Neuron (in vitro differentiated cells): ENCODE results near the gene CLIC5.

Experiments
- H2AFZ ChIP-seq: one replicate; pipeline ENCODE4 v1.6.1; 2013; ENCODE audit warnings: low read depth, mild to moderate bottlenecking, inconsistent platforms, low read length, moderate library complexity
- H3K27me3 ChIP-seq: one replicate; pipeline ENCODE4 v1.6.1; 2013; ENCODE audit warnings: low read length; ENCODE audit not compliant: insufficient read depth
- H3K36me3 ChIP-seq: one replicate; pipeline ENCODE4 v1.6.1; 2013; ENCODE audit warnings: low read length; ENCODE audit not compliant: insufficient read depth
- H3K4me1 ChIP-seq: one replicate; pipeline ENCODE4 v1.6.1; 2013; ENCODE audit warnings: low read length; ENCODE audit not compliant: insufficient read depth
- H3K4me3 ChIP-seq: 2 replicates; pipeline ENCODE4 v1.5.1; 2013; ENCODE audit warnings: mild to moderate bottlenecking, low read length, moderate library complexity
- H3K9me3 ChIP-seq: one replicate; pipeline ENCODE4 v1.6.1; 2013; ENCODE audit warnings: low read length

CLIC5 gene

GRCh38 chr6:45837541-45838200 is 178.0 kb downstream of the CLIC5 start:
- H3K27me3 ChIP-seq = no peaks in the 10 kb centered on the region
- no peaks in the 10 kb centered on the region for H3K4me1 ChIP-seq
- H3K4me3 ChIP-seq = no peak overlapping the region
- H3K36me3 ChIP-seq = no peaks in the 10 kb centered on the region
- H3K9me3 ChIP-seq = no peaks in the 10 kb centered on the region
- no peak overlapping the region for H2AFZ ChIP-seq

- Histone ChIP-seq H2AFZ (no peak overlapping the region), H3K36me3 (no peaks in the 10 kb centered on the region), H3K4me1 (no peaks in the 10 kb centered on the region), H3K9me3 (no peaks in the 10 kb centered on the region), H3K27me3 (no peaks in the 10 kb centered on the region), H3K4me3 (no peak overlapping the region)
These were observed 178.7 kb downstream of the CLIC5 start for GRCh38 chr6:45836984-45837383.

- Histone ChIP-seq H3K9me3 (no peaks in the 10 kb centered on the region), H3K4me3 (no peak overlapping the region), H3K36me3 (no peaks in the 10 kb centered on the region), H3K4me1 (no peaks in the 10 kb centered on the region), H2AFZ (no peak overlapping the region), H3K27me3 (no peaks in the 10 kb centered on the region)
These were observed 179.2 kb downstream of the CLIC5 start for GRCh38 chr6:45836438-45836824.

- no peaks in the 10 kb centered on the region for H3K36me3 ChIP-seq
- H3K27me3 ChIP-seq = no peaks in the 10 kb centered on the region
- H3K4me1 ChIP-seq = no peaks in the 10 kb centered on the region
- no peak overlapping the region for H2AFZ ChIP-seq
- no peak overlapping the region for H3K4me3 ChIP-seq
- no peaks in the 10 kb centered on the region for H3K9me3 ChIP-seq
These were observed 179.8 kb downstream of the CLIC5 start for GRCh38 chr6:45835721-45836437.

GRCh38 chr6:45832063-45832462 is 183.6 kb downstream of the CLIC5 start:
- no peak overlapping the region for H2AFZ ChIP-seq
- H3K4me3 ChIP-seq = no peak overlapping the region
- H3K36me3 ChIP-seq = no peaks in the 10 kb centered on the region

More at GRCh38 chr6:45832063-45832462, 183.6 kb downstream of the CLIC5 start:
- no peaks in the 10 kb centered on the region for H3K9me3 ChIP-seq
- no peaks in the 10 kb centered on the region for H3K27me3 ChIP-seq
- H3K4me1 ChIP-seq = no peaks in the 10 kb centered on the region
